MM.1S (cell line): ENCODE measurements around the gene LRRC75A.

Experiments used
- DNase-seq: peaks from one replicate; pipeline ENCODE4 v3.0.0-alpha.2; 2015
- H2AFZ ChIP-seq: fragments of 300-600 bp; sonication (generic); 2 replicates; pipeline ENCODE4 v1.6.0; 2016; ENCODE audit warnings: antibody characterized with exemption, low read length
- H3F3A ChIP-seq: fragments of 300-600 bp; sonication (generic); 2 replicates; pipeline ENCODE4 v1.6.1; 2016; ENCODE audit warnings: mild to moderate bottlenecking, antibody characterized with exemption, low read length, moderate library complexity, mixed read lengths; ENCODE audit not compliant: insufficient read depth
- H3K27ac ChIP-seq: fragments of 300-600 bp; sonication (generic); 2 replicates; pipeline ENCODE4 v1.5.1; 2016; ENCODE audit warnings: mild to moderate bottlenecking, low read length
- H3K27me3 ChIP-seq: fragments of 300-600 bp; sonication (generic); replicated peaks from 2 replicates; pipeline ENCODE4 v1.6.0; 2016; ENCODE audit warnings: low read length; ENCODE audit not compliant: insufficient read depth
- H3K36me3 ChIP-seq: fragments of 300-600 bp; sonication (generic); replicated peaks from 2 replicates; pipeline ENCODE4 v1.6.1; 2016; ENCODE audit warnings: mild to moderate bottlenecking, low read length, mixed read lengths; ENCODE audit not compliant: insufficient read depth
- H3K4me1 ChIP-seq: fragments of 300-600 bp; sonication (generic); 2 replicates; pipeline ENCODE4 v1.6.1; 2016; ENCODE audit warnings: low read length, mixed read lengths
- H3K4me2 ChIP-seq: fragments of 300-600 bp; sonication (generic); 2 replicates; pipeline ENCODE4 v1.6.0; 2016; ENCODE audit warnings: low read depth, low read length
- H3K4me3 ChIP-seq: fragments of 300-600 bp; sonication (generic); 2 replicates; pipeline ENCODE4 v1.5.1; 2016; ENCODE audit warnings: low read length, mixed read lengths
- H3K79me2 ChIP-seq: fragments of 300-600 bp; sonication (generic); 2 replicates; pipeline ENCODE4 v1.6.1; 2016; ENCODE audit warnings: mixed run types, low read length, mixed read lengths
- H3K9ac ChIP-seq: fragments of 300-600 bp; sonication (generic); 2 replicates; pipeline ENCODE4 v1.6.1; 2016; ENCODE audit warnings: low read length, mixed read lengths
- H3K9me2 ChIP-seq: fragments of 300-600 bp; sonication (generic); replicated peaks from 2 replicates; pipeline ENCODE4 v1.6.1; 2016; ENCODE audit warnings: mild to moderate bottlenecking, low read length, mixed read lengths; ENCODE audit not compliant: insufficient read depth
- H3K9me3 ChIP-seq: fragments of 300-600 bp; sonication (generic); replicated peaks from 2 replicates; pipeline ENCODE4 v1.6.1; 2016; ENCODE audit warnings: mild to moderate bottlenecking, low read length, mixed read lengths; ENCODE audit not compliant: insufficient read depth
- H4K20me1 ChIP-seq: fragments of 300-600 bp; sonication (generic); 2 replicates; pipeline ENCODE4 v1.6.1; 2016; ENCODE audit warnings: mild to moderate bottlenecking, low read length, moderate library complexity, mixed read lengths; ENCODE audit not compliant: insufficient read depth
- EZH2 ChIP-seq: fragments of 300-600 bp; sonication (generic); optimal IDR thresholded peaks from 2 replicates; pipeline ENCODE3; 2017; ENCODE audit warnings: low read depth, mild to moderate bottlenecking, antibody characterized with exemption, low read length, mixed read lengths
- EZH2phosphoT487 ChIP-seq: fragments of 300-600 bp; sonication (generic); IDR thresholded peaks from 2 replicates; pipeline ENCODE4 v1.6.1; 2018; ENCODE audit warnings: antibody characterized with exemption, low read length
- TF ChIP-seq, protein P1 (sequence below): fragments of 300-600 bp; sonication (generic); IDR thresholded peaks from 2 replicates; pipeline ENCODE4 v1.5.1; 2016; ENCODE audit warnings: antibody characterized with exemption, low read length, mixed read lengths

Gene LRRC75A

DNA sequence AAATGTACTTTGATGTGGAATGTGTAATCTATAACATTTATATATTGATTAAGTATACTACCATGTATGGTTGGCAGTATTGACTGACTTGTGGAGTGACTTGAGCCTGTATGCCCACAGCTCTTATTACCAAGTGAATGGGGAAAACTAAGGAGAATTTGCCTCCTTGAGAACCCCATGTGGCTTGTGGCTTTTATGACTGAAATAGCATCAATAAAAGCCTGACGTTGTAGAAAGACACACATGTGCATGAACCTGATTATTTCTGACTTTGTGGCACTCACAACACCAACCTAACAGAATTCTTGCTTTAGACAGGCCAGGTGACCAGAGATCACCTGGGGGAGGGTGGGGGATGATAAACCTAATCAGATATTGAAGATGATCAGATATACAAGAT is 2.1 kb upstream of the LRRC75A start:
- H3K79me2 ChIP-seq: no peaks in the 10 kb centered on the region
- H3K9me2 ChIP-seq: no peaks in the 10 kb centered on the region
- H2AFZ ChIP-seq: no peak overlapping the region
- no peak for DNase-seq
- H3K4me2 ChIP-seq: no peak overlapping the region
- H3F3A ChIP-seq: no peaks in the 10 kb centered on the region
- H4K20me1 ChIP-seq: no peaks in the 10 kb centered on the region
- H3K27me3 ChIP-seq: peaks cover 64% of the 10 kb centered on the region
- TF ChIP-seq EZH2phosphoT487 (no peak), EZH2 (no peak)
- TF ChIP-seq, protein P1, sequence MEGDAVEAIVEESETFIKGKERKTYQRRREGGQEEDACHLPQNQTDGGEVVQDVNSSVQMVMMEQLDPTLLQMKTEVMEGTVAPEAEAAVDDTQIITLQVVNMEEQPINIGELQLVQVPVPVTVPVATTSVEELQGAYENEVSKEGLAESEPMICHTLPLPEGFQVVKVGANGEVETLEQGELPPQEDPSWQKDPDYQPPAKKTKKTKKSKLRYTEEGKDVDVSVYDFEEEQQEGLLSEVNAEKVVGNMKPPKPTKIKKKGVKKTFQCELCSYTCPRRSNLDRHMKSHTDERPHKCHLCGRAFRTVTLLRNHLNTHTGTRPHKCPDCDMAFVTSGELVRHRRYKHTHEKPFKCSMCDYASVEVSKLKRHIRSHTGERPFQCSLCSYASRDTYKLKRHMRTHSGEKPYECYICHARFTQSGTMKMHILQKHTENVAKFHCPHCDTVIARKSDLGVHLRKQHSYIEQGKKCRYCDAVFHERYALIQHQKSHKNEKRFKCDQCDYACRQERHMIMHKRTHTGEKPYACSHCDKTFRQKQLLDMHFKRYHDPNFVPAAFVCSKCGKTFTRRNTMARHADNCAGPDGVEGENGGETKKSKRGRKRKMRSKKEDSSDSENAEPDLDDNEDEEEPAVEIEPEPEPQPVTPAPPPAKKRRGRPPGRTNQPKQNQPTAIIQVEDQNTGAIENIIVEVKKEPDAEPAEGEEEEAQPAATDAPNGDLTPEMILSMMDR: no peak
- H3K9ac ChIP-seq: no peak overlapping the region
- no peaks in the 10 kb centered on the region for H3K9me3 ChIP-seq
- H3K36me3 ChIP-seq: no peaks in the 10 kb centered on the region
- H3K4me3 ChIP-seq: no peak overlapping the region
- no peak overlapping the region for H3K27ac ChIP-seq
- no peaks in the 10 kb centered on the region for H3K4me1 ChIP-seq

DNA sequence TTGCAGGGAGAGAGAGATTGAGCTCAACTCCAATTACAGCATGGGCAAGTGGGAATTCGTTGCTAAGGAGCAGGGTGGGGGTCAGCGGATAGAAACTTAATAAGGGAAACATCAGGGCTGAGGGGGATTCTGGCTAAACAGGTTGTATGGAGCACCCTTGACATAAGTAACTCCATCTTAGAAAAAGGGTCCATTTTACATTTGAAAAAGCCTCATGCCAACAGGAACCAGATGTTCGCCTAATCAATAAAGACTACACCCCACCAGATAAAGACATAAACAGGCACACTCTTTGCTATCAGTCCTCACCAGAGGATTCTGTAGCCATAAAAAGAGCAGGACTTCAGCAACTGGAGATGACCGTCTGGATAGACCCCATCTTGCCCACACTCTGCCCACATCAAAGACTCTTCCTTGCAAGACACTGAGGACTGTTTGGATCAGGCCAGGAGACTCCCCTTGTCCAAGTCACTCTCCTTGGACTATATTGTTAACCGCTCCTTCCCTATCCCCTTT is 1.6 kb upstream of the LRRC75A start:
- Histone ChIP-seq H3K9me2 (no peaks in the 10 kb centered on the region), H3F3A (no peaks in the 10 kb centered on the region), H3K4me3 (no peak overlapping the region), H4K20me1 (no peaks in the 10 kb centered on the region), H3K27ac (no peak overlapping the region), H3K9me3 (no peaks in the 10 kb centered on the region), H3K4me2 (no peak overlapping the region), H3K4me1 (no peaks in the 10 kb centered on the region), H3K9ac (no peak overlapping the region), H2AFZ (no peak overlapping the region), H3K36me3 (no peaks in the 10 kb centered on the region), H3K27me3 (peaks cover 64% of the 10 kb centered on the region), H3K79me2 (no peaks in the 10 kb centered on the region)
- TF ChIP-seq, protein P1: no peak
- TF ChIP-seq EZH2phosphoT487: no peak
- TF ChIP-seq EZH2: no peak
- no peak for DNase-seq

GRCh38 chr17:16492613-16493530 is 879 bp upstream of the LRRC75A start:
- Histone ChIP-seq H3K9ac (no peak overlapping the region), H2AFZ (no peak overlapping the region), H4K20me1 (no peaks in the 10 kb centered on the region), H3K9me3 (no peaks in the 10 kb centered on the region), H3K27me3 (peaks cover 59% of the 10 kb centered on the region), H3K36me3 (no peaks in the 10 kb centered on the region), H3K27ac (no peak overlapping the region), H3K4me1 (no peaks in the 10 kb centered on the region), H3K4me3 (peak overlapping the region; percentile 54; the same call in 1 of the 2 replicates), H3K4me2 (peak overlapping the region; percentile 70; the same call in 1 of the 2 replicates), H3K79me2 (no peaks in the 10 kb centered on the region), H3K9me2 (no peaks in the 10 kb centered on the region), H3F3A (no peaks in the 10 kb centered on the region)
- DNase-seq: no peak
- TF ChIP-seq EZH2: no peak
- TF ChIP-seq, protein P1: no peak
- no peak for TF ChIP-seq EZH2phosphoT487
